NCI-H1105 (cell line): Measurements from ENCODE around the gene NLGN4Y.

Experiments
- DNase-seq: peaks from one replicate; lab custom pipeline; 2025; lab: John Stamatoyannopoulos, UW

Gene NLGN4Y

DNA sequence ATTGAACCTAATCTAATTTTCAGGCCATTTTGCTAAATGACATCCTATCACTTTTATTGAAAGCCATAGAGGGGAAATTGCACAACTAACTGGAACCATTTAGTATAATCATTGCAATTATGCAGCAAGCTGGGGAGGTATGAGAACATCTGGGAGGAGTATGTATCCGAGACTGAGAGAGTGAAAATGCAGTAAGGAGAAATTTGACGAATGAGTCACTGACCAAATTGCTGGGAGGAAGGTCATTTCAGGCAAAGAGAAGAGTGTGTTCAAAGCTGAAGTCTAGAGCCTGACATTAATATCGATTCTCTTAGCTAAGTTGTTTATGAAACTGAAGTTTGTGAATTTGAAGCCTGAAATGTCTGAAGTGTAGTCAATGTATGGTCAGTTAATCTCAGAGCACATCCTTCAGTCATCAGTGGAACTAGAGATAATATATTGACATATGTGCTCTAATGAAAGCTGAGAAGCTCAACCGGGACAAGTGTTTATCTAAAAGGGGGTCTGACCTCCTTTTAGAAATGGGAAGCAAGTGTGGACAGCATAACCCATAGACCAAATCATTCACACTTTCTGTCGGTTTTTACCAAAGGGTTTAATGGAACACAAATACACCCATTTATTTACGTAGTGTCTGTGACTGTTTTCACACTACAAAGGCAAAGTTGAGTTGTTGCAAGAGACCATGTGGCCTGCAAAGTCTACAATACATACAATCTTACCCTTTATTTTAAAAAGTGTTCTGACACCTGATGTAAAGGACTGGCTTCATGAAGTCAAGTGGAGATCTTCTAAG lies 120.0 kb downstream of the NLGN4Y start:
- no peak for DNase-seq

DNA sequence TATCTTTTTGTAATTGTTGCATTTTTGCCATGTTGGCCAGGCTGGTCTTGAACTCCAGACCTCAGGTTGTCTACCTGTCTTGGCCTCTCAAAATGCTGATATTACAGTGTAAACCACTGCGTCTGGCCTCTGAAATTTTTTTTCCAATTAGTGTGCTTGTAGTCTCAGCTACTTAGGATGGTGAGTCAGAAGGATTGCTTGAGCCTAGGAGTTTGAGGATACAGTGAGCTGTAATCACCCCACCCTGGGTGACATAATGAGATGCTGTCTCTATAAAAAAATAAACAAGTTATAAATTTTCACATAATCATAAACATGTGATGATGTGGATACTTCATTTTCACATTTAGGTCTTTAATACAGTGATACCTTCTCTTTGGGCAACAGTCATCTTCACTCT lies 154.9 kb downstream of the NLGN4Y start:
- no peak for DNase-seq

DNA sequence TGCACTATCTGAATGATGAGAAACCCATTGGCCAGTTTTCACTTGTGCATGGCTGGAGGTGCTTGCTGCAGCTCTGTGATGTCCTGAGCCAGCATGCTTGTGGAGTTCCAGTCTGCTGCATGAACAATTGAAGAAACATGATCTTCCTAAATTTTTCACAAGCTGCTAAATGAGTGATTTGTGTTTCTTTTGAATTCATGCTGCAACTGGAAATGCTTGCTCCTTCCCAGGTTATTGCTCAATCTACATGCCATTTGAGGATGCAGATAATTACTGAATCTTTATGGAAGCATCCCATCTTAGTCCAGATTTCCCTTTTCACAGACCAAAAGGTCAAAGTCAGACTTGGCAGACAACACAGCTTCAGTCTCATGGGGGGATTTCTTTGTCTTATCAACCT lies 170.2 kb downstream of the NLGN4Y start:
- DNase-seq = no peak

DNA sequence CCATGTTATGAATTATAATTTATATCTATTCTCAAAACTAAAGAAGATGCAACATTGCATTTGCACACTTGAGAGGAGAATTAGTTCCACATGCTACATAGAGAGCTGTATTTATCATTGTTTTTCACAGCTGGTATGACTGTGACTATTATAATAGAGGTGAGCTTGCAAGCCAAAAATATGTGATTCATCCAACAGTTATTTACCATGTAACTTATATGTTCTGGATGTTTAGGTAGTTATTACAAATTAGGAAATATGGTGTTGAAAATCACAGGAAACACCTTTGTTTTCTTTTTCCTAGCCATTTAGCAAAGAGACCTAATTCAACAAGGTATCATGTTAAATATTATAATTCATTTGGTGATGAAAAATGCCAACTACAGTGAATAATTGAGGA lies 183.8 kb downstream of the NLGN4Y start:
- DNase-seq = no peak

DNA sequence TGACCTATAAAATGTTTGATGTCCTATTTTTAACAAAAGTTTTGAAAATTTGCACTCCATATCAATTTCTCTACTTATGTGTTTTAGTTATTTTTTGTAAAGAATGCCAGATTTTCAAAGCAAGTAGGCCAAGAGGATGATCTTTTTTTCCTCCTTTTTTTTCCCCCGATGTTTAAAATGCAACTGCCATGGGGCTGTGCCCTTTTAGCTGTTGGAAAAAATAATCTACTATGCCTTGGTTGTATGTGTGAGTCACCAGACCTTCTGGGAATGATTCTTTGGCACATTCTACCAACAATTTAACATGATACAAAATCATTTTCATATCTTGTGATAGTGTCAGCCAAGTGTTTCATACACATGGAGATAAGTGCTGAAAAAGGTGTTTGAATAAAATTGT lies 217.3 kb downstream of the NLGN4Y start:
- no peak for DNase-seq

DNA sequence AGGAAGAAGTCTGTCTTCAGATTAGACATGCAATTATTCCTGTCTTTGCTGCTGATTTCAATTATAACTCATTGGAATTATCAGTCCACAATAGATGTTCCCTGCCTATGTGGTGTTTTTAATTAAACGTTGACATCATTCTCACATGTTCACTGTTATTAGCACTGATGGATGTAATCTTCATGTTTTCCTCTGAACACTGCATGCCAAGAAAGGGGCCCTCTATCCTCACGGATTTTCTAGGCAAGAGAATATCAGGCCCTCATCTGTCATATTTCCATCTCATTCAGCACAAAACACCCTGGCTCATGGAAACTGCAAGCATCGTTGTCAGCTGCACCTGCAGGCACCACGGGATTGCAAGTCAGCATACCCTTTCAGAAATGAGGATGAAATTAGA lies 224.0 kb downstream of the NLGN4Y start:
- no peak for DNase-seq

DNA sequence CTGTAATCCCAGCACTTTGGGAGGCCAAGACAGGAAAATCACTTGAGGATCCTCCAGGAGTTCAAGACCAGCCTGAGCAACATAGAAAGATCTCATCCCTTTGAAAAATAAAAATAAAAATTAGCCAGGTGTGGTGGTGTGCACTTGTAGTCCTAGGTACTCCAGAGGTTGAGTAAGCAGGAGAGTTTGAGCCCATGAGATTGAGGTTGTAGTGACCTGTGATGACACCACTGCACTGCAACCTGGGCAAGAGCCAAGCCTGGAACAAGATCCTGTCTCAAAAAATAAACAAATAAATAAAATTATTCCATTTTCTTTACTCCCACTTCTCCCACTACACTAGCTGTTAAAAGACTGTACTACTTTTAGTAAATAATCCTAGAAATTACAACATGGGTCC lies 231.2 kb downstream of the NLGN4Y start:
- DNase-seq = no peak

DNA sequence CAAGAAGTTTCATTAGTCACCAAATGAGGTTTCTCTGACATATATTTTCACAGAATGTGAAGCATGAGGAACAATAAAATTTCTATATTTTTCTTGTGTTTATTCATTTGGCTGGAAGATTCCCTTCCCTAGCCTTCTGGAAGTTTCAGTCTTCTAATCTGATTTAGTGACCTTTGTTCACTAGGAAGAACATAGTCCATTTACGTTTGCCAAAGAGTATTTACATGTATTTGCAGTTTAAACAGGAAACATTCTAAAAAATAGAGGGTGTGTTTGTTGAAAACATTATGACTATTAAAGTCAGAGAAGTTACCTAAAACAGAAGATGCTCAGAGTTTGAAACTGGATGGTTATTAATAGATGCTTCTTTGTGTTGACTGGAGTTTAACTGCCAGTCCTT lies 238.6 kb downstream of the NLGN4Y start:
- no peak for DNase-seq

DNA sequence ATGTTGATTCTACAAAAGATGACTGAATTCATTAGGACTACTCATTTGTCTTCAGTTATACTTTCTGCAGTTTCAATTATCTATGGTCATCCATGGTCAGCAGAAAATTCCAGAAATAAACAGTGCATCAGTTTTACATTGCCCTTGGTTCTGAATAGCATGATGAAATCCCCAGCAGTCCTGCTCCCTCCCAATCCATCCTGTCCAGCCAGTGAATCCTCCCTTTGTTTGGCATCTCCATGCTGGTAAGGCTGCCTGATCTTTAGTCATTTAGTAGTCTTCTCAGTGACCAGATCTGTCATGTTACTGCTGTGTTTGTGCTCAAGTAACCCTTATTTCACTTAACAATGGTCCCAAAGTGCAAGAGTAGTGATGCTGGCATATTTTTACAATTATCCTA lies 239.3 kb downstream of the NLGN4Y start:
- DNase-seq = no peak

DNA sequence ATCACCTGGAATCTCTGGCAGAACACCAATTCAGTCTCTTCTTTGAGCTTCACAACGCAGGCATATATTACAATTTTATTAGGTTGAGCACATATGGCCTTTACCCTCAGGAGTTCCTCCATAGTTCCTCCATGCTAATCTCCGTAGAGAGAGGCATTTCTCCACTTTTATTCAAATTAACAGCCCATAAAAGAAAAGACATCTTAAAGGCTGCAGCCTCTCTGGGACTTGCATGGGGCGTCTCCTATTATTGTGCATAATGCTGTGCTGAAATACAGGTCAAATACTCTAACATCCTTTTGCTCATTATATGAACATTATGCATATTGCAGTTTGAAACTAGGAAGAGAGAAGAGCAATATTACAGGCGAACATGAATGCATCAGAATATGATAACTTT lies 253.9 kb downstream of the NLGN4Y start:
- no peak for DNase-seq

DNA sequence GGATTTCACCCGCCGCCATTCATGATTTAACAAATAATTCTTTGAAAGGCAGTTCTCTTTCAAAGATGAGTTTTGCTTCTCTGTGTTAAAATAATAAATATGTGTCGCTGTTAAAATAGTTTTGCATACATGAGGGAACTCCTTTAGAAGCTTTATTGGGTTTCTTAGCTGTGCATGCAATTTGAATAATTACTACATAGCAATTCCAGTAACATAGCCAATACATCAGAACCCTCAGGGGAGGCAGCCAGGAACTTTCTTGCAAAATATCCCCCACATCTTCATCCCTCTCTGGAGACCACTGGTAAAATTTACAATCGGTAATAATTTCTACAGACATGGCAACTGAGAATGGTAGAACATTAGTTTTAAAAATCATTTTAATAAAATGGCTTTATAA lies 268.8 kb downstream of the NLGN4Y start:
- no peak for DNase-seq

DNA sequence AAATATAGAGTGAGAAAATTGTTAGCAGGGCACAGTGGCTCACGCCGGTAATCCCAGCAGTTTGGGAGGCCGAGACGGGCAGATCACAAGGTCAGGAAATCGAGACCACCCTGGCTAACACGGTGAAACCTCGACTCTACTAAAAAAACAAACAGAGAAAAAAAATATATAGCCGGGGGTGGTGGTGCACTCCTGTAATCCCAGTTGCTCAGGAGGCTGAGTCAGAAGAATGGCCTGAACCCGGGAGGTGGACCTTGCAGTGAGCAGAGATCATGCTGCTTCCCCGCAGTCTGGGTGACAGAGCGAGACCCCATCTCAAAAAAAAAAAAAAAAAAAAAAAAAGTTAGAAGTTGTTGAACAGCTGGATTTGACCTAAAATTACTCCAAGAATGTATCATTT lies 269.3 kb downstream of the NLGN4Y start:
- DNase-seq = no peak

DNA sequence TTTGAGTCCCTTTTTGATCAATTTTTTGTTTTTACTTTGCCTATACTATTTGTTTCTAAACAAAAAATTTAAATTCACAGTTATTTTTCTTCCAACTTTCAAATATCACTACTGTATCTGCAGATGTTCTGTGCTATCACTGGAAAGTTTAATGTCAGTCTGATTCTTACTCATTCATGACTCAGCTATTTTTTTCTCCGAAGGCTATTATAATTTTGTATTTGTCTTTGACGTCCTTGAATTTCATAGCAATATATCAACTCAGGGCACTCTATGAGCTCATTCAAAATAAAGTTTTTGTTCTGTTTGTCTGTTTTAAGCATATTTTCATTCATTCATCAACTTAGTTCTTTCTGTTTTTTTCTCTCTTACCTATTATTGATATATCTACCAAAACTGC lies 273.7 kb downstream of the NLGN4Y start:
- no peak for DNase-seq

DNA sequence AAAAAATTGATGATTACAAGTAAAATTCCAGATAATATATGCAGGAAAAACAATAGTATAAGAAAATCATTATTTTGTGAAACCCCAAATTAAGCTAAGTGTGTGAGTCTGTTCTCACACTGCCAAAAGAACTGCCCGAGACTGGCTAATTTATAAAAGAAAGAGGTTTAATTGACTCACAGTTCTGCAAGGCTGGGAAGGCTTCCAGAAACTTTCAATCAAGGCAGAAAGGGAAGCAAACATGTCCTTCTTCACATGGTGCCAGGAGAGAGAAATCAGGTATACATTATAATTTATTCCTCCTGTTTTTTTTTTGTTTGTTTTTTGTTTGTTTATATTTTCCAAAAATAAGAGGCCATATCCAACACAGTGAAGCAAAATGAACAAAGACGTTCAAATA lies 276.8 kb downstream of the NLGN4Y start:
- no peak for DNase-seq

DNA sequence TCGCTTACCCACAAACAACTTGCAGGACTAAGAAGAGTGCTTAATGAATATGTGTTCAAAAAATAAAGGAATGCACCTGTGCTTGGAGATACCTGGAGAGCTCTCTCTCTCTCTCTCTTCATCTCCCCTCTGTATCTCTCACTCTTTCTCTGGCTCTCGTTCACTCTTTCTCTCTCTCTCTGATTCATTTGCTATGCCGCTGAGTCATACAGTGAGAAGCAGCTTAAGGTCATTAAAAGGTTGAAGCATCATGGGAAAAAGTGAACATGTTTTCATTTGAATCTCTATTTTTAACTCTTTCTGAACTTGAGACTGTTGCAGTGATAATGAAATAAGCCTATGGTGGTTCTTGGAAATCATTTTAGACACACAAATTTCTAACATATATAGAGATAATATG lies 277.8 kb downstream of the NLGN4Y start:
- DNase-seq = no peak

DNA sequence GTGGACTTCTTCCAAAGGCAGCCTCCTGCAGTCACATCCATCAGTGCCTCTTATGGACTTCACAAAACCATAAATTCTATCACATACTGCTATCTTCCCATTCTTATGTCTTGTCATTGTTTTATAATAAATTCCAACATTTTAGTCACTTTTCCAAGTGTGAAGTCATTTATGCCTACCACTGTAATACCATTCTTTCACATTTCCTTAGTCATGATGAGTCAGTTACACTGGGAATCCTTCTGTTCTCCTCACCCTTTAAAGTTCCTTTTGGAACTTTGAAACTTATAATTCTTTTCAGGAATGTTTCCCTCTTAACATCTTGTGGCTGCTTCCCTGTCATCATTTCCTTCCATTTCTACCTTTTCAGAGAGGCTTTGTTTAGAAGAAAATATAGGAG lies 279.7 kb downstream of the NLGN4Y start:
- no peak for DNase-seq

DNA sequence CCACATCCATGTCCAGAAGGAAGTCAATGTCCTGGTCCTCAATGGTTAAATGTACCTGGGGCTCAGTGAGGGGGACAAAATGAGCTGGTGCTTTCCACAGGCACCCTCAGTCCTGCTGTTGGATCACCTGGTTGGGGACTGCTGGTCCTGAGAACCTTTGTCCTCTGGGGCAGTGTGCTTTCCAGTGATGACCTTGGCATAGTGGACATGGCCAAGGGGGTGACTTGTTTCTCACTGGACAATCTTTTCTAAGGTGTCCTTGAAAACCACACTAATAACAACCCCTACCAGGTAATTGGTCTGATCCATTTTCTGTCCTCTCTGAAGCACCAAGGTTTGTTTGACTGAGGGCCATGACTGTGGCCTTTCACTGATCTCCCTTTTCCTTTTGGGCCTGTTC lies 294.1 kb downstream of the NLGN4Y start:
- DNase-seq = no peak

DNA sequence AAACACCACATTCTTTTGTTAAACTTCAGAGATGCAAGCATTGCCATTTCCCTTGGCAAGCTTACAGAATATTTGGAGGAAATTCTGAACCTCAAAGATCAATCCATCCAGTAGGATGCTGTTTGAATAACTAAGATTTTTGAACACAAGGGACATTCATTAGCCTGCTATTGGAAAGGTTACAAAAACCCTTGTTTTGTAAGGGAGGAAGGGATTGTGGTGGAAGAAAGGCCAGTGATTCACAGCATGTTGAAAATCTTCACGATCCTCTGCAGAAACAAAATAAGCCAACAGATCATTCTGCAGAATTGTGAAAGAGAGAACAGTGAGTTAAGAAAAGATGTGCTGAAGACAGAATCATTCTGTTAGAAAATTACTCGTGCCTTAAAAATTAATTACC lies 297.9 kb downstream of the NLGN4Y start:
- no peak for DNase-seq

DNA sequence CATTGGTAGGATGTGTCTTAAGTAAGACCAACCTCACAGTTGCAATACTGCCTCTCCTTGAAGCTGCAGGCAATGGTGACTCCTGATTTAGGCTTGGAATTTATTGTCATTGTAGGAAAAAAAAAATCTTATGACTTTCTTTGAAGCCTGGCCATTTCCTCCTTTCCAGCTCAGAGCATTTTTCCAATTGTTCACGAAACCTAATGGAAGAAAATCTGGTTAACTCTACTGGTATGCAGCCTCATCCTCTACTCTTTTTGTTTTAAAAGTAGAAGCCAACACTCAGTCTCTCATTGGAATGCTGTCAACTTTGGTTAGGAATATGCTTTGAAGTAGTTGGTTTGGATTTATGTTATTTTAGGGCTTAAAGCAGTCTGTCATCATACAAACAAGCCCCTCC lies 298.6 kb downstream of the NLGN4Y start:
- DNase-seq = no peak

DNA sequence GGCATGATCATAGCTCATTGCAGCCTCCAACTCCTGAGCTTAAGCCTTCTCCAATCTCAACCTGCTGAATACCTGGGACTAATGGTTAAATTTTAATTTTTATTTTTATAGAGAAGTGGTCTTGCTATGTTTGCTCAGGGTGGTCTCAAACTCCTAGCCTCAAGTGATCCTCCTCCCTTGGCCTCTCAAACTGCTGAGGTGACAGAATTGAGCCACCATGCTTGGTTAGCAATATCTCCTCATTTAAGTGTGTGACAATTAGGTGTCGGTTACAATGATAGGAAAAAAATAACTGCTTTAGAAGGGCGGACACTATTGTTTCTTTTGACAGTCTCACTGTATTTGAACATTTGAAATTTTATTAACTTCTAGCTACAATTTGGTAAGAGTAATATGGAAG lies 300.3 kb downstream of the NLGN4Y start:
- DNase-seq = no peak

DNA sequence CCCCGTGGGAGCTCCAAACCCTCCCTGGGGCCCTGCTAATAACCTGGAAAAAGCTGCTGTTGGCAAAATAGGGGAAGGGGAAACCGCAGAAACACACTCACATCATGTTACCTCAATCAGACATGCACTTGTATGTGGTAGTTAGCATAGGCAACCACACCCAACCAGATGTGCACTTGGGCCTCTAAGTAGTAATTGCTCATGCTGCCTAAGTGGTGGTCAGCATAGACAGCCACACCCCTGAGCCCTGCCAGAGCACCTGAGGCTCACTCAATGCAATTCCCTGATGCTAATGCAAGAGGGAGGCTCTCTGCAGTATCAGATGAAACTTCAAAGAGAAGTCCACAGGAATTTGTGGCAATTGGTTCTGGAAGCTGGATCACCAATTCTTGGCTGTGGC lies 301.4 kb downstream of the NLGN4Y start:
- no peak for DNase-seq

DNA sequence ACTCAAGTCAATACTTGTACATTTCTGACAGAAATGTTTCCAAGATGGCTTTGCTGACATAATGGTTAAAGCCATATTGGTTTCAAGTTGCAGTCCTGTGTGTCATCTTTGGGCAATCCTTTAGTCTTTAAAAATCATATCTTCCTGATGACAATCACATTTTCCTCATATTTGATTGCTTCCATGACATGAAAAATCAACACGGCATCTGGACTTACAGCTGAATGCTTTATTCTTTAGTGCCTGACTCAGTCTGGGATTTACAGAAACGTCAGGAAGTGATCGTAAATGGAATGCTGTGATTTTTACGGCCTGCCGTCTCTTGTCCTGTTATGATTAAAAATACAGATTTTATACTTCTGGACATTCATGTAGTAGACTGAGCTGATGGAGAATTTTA lies 304.2 kb downstream of the NLGN4Y start:
- no peak for DNase-seq

DNA sequence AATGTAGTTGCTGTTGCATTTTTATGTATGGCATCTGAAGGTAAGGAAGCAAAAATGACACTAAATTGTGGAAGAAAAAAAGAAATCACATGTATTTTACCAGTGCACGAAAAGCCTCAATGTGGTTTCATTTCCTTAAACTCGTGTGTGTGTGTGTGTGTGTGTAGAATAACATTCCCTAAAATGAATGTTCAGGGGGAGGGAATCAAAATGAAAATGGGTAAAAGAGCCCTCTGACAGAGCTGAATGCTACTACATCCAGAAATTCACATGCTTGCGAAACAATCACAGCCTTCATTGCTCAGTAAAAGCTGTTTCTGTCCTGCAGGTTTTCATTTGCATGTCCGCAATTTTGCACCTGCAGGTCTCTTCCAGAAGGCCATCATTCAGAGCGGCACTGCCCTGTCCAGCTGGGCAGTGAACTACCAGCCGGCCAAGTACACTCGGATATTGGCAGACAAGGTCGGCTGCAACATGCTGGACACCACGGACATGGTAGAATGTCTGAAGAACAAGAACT lies 305.1 kb downstream of the NLGN4Y start:
- DNase-seq = no peak
